ENCODE results near the gene PRLR. TPM values are rescaled to one million over a fixed set of nuclear protein-coding genes. Genes with fewer than 3 reads are reported as not detected.

The PRLR gene
- total and polyA plus RNA-seq, 10 donors: 0.02 to 0.82 (median 0.26) TPM

DNA sequence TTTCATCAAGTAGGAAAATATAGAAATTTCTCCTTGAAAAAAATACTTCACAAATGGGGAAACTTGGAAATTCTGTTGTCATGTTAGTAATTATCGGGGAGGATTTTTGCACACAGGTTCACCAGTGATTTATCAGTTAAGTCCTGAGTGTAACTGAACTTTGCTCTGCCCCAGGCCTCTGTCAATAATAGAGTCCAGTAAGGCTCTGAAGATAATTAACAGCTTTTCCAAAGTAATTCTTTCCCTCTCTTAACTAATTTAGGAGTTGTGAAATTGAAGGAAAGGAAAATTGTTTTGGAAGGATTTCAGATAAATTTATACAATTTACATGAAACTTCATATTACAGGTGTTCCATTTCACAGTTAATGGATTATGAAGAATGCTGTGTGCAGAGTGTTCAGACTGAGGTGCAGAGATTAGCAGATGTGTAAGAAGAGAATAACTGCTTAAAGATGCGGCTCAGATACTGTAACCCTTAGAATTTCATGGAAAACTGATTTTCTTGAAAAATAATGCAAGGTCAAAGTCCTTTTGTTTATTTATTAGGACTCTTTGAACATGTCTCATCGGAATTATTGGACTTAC is 179.7 kb downstream of the PRLR start:
- TF ChIP-seq POLR2AphosphoS5 (IDR thresholded peaks at IDR 0.05) (no peak), POLR2A (IDR thresholded peaks at IDR 0.05) (no peak)
- TF ChIP-seq, protein P1, sequence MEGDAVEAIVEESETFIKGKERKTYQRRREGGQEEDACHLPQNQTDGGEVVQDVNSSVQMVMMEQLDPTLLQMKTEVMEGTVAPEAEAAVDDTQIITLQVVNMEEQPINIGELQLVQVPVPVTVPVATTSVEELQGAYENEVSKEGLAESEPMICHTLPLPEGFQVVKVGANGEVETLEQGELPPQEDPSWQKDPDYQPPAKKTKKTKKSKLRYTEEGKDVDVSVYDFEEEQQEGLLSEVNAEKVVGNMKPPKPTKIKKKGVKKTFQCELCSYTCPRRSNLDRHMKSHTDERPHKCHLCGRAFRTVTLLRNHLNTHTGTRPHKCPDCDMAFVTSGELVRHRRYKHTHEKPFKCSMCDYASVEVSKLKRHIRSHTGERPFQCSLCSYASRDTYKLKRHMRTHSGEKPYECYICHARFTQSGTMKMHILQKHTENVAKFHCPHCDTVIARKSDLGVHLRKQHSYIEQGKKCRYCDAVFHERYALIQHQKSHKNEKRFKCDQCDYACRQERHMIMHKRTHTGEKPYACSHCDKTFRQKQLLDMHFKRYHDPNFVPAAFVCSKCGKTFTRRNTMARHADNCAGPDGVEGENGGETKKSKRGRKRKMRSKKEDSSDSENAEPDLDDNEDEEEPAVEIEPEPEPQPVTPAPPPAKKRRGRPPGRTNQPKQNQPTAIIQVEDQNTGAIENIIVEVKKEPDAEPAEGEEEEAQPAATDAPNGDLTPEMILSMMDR (IDR thresholded peaks at IDR 0.05 in 8 of 11, conservative IDR thresholded peaks at IDR 0.05 in 3 of 11): no peak
- no peaks in the 10 kb centered on the region for H3K27me3 ChIP-seq (replicated peaks in 1 of 7)
- intact Hi-C loops (cut with DNase I; ENCODE audit: low total_unique reads): no loop called here
- WGBS, 5 donors: 84 to 91% (median 86%) methylated on average over 3 of the region's 3 CpGs
- H3K4me3 ChIP-seq: no peak overlapping the region
- no peak overlapping the region for H3K27ac ChIP-seq
- no peak for DNase-seq
- no peaks in the 10 kb centered on the region for H3K9me3 ChIP-seq
- no peaks in the 10 kb centered on the region for H3K4me1 ChIP-seq
- H3K36me3 ChIP-seq: no peaks in the 10 kb centered on the region

- 80 to 86% (median 83%) methylated on average over 1 of the region's 1 CpG for WGBS, 5 donors
Observed at GRCh38 chr5:35048910-35049309, 181.4 kb downstream of the PRLR start.

DNA sequence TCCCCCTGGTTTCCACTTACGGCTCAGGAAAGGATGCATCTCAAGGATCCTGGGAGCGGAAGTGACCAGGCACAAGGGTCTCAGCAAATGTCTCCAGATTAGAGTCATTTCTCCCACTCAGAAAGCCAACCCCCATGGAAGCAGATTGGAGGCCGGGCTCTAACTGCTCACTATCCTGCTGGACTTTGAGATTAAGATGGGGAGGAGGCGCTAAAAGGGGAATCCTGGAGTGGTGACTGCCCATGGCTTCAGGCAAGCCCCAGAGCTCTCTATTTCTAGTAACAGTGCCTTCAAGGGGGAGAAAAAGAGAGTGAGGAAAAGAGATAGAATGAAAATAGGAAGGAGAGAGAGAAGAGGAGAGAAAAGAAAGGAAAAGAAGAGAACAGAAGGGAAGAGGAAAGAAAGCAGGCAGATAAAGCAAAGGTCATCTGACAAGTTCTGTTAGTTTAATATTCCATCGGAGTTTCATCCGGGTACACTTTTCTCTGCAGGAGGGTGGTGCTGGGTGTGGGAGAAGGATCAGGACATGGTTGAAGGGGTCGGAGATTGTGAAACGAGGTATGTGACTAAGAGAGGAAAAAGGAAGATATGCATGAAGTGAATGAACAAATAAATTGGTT is 182.4 kb downstream of the PRLR start, which contains the start of gene AGXT2:
TSS of gene AGXT2 (minus strand) at position 165 of the 620 bp plus-strand sequence. CDS start at position 108, 57 bp downstream.
- Histone ChIP-seq H3K36me3 (no peaks in the 10 kb centered on the region), H3K4me1 (no peaks in the 10 kb centered on the region), H3K4me3 (no peak within 1 kb of the TSS), H3K27me3 (replicated peaks in 1 of 7) (peaks cover 0 to 14% (median 0%) of the 10 kb centered on the region in 7 donors), H3K9me3 (no peaks in the 10 kb centered on the region), H3K27ac (no peak within 1 kb of the TSS)
- WGBS, 5 donors: 78 to 89% (median 83%) methylated on average over 8 of the region's 8 CpGs
- no peak for TF ChIP-seq POLR2AphosphoS5 (IDR thresholded peaks at IDR 0.05)
- TF ChIP-seq, protein P1 (IDR thresholded peaks at IDR 0.05 in 8 of 11, conservative IDR thresholded peaks at IDR 0.05 in 3 of 11): no peak
- no peak for TF ChIP-seq POLR2A (IDR thresholded peaks at IDR 0.05)
- intact Hi-C loops (cut with DNase I; ENCODE audit: low total_unique reads): no loop called here
- DNase-seq: no peak

More at GRCh38 chr5:35048910-35049309, 181.4 kb downstream of the PRLR start:
- no peak overlapping the region for H3K27ac ChIP-seq
- no peak for DNase-seq
- intact Hi-C loops (cut with DNase I; ENCODE audit: low total_unique reads): no loop called here
- peaks cover 0 to 8% (median 0%) of the 10 kb centered on the region in 7 donors for H3K27me3 ChIP-seq (replicated peaks in 1 of 7)
- TF ChIP-seq POLR2AphosphoS5 (IDR thresholded peaks at IDR 0.05) (no peak), POLR2A (IDR thresholded peaks at IDR 0.05) (no peak)
- TF ChIP-seq, protein P1 (IDR thresholded peaks at IDR 0.05 in 8 of 11, conservative IDR thresholded peaks at IDR 0.05 in 3 of 11): no peak
- H3K36me3 ChIP-seq: no peaks in the 10 kb centered on the region
- H3K4me3 ChIP-seq: no peak overlapping the region
- no peaks in the 10 kb centered on the region for H3K4me1 ChIP-seq
- H3K9me3 ChIP-seq: no peaks in the 10 kb centered on the region

- TF ChIP-seq POLR2A (IDR thresholded peaks at IDR 0.05) (no peak), POLR2AphosphoS5 (IDR thresholded peaks at IDR 0.05) (no peak)
- TF ChIP-seq, protein P1 (IDR thresholded peaks at IDR 0.05 in 8 of 11, conservative IDR thresholded peaks at IDR 0.05 in 3 of 11): no peak
- WGBS, 5 donors: 77 to 87% (median 80%) methylated on average over 4 of the region's 4 CpGs
- intact Hi-C loops (cut with DNase I; ENCODE audit: low total_unique reads): no loop called here
Observed at GRCh38 chr5:35046774-35047173, 183.5 kb downstream of the PRLR start.

More at GRCh38 chr5:35046774-35047173, 183.5 kb downstream of the PRLR start:
- Histone ChIP-seq H3K27me3 (replicated peaks in 1 of 7) (peaks cover 0 to 14% (median 0%) of the 10 kb centered on the region in 7 donors), H3K4me3 (no peak overlapping the region), H3K36me3 (no peaks in the 10 kb centered on the region), H3K9me3 (no peaks in the 10 kb centered on the region), H3K27ac (no peak overlapping the region), H3K4me1 (no peaks in the 10 kb centered on the region)
- DNase-seq: no peak
